HG03571 (cell line): ENCODE results near the gene TDRD9.
"Not testable (repeated sequence)": the region's sequence is repeated elsewhere in the genome, so short reads cannot be mapped to it uniquely, and the experiment has no call there.

ENCODE experiments used
- ATAC-seq: cut with Tn5 transposase; IDR thresholded peaks from one replicate; pipeline ENCODE4 v1.9.1; 2021; ENCODE audit not compliant: unreplicated experiment

TDRD9 gene, protein sequence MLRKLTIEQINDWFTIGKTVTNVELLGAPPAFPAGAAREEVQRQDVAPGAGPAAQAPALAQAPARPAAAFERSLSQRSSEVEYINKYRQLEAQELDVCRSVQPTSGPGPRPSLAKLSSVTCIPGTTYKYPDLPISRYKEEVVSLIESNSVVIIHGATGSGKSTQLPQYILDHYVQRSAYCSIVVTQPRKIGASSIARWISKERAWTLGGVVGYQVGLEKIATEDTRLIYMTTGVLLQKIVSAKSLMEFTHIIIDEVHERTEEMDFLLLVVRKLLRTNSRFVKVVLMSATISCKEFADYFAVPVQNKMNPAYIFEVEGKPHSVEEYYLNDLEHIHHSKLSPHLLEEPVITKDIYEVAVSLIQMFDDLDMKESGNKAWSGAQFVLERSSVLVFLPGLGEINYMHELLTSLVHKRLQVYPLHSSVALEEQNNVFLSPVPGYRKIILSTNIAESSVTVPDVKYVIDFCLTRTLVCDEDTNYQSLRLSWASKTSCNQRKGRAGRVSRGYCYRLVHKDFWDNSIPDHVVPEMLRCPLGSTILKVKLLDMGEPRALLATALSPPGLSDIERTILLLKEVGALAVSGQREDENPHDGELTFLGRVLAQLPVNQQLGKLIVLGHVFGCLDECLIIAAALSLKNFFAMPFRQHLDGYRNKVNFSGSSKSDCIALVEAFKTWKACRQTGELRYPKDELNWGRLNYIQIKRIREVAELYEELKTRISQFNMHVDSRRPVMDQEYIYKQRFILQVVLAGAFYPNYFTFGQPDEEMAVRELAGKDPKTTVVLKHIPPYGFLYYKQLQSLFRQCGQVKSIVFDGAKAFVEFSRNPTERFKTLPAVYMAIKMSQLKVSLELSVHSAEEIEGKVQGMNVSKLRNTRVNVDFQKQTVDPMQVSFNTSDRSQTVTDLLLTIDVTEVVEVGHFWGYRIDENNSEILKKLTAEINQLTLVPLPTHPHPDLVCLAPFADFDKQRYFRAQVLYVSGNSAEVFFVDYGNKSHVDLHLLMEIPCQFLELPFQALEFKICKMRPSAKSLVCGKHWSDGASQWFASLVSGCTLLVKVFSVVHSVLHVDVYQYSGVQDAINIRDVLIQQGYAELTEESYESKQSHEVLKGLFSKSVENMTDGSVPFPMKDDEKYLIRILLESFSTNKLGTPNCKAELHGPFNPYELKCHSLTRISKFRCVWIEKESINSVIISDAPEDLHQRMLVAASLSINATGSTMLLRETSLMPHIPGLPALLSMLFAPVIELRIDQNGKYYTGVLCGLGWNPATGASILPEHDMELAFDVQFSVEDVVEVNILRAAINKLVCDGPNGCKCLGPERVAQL (N-terminal part only)

DNA sequence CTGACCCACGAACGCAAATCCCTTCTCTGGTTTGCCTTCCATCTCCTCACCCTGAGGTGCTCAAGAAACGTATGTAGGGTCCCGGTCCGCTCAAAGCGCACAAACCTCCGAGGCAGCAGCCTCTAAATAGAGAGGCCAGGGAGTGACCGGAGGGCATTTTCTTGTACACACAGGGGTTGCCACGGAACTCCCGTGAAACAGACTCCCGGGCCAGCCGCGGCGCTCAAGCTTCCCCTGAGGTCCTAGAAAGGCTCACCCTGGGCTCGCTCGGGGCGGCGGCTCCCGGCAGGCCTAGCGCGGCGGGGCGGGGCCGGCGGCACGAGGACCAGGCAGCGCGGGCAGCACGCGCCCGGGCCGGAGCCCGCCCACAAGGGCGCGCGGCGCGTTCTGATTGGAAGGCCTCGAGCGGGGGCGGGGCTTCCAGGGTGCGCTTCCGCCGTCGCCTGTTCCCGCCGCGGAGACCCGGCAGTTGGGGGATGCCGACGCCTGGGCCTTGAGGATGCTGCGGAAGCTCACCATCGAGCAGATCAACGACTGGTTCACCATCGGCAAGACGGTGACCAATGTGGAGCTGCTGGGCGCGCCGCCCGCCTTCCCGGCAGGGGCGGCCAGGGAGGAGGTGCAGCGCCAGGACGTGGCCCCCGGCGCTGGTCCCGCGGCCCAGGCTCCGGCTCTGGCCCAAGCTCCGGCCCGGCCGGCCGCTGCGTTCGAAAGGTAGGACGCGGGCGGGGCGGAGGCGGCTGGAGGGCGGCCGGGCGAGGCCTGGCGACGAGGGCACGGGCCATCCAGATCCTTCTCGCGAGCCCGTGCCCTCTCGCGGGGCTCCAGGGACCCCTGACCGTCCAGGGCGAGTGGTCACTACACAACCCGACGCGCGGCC is at the start of gene TDRD9:
Gene TDRD9, plus strand, starts transcription at position 446 of the 880 bp plus-strand sequence. Its CDS starts 54 bp downstream, at position 500.
- ATAC-seq, result no peak

DNA sequence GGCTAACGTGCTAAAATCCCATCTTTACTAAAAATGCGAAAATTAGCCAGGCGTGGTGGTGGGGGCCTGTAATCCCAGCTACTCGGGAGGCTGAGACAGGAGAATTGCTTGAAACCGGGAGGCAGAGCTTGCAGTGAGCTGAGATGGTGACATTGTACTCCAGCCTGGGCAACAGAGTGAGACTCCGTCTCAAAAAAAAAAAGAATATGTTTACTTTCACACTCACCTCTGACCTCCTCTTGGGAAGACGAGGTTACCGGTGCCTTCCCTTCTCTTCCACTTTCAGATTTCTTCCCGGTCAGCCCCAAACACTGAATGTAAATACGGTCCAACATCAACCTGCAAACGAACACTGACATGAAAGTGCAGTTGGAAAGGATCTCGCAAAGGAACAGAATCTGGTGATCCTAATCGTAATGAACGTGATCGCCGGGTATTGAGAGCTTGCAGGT is 49.1 kb upstream of the TDRD9 start:
- no peak for ATAC-seq

DNA sequence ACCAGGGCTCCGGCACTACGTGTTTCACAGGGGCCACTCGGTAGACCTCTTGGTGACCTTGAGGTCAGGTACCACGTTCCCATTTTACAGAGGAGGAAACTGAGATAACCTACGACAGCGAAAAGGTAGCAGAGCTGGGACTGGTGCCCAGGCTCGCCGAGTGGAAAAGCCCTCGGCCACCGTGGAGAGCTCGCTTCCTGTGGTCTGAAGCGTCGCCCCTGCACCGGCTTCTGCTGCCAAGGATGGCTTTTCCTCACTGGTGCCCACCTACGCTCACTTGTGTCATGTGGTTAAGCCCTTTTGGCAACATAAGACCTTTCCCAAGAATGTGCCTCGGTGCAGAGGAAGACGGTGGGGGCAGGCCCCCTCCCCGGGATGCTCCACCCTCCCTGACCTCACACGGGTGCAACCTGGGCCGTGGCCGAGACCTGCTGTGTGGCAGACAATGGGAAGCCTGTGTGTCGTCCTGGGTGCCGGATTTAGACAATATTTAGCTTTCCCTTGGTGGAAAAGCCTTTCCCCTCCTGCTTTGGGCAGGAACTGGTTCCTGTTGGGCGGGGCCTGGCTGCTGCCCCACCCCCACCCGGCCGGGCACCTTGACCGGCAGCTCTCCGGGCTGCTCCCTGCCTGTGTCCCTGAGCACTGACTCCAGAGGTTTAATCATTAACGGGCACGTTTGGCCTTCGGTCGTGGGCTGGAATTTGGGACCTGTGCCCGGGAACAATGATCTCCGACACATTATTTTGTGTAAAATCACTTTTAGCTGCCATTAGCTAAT is 48.5 kb upstream of the TDRD9 start:
- ATAC-seq, result no peak

DNA sequence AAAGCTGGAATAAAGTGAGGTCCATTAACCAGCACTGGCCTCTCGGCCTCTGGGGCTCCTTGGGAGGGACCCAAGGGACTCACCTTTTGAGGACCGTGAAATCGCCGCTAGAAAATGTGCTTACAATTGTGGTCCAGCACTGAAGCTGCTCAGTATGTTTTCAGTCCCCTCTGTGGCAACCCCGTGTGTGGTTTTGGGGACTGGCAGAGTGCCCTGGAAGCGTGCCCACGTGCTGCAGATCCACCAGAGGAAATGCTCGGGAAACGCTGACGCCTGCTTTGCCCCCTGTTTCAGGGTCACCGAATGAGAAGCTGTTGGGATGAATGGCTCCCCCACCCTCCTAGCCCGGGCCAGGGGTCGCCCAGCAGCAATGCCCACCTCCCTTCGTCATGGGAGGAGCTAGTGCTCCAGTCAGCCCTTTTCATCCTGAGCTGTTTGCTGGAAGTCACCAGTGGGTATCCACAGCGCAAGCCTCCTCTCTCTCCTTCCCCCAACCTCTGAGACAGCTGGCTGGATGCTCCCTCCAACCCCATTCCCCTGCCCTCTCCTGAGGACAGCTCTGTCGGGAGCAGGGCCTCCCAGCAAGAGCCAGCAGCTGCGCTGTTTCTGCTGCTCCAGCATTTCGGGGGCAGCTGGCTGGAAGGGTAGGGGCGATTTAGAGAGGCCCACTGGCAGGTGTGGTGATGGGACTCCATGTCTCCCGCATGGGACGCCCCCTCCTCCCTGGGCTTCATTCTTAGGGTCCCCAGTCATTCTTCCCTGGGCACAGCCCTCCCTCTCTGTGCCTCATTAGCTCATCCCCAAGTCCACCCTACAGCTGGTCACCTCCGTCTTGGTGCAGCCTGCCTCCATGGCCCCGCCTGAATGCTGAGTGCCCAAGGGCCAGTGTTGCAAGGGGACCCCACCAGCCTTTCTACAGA is 47.6 kb upstream of the TDRD9 start:
- ATAC-seq, result no peak

DNA sequence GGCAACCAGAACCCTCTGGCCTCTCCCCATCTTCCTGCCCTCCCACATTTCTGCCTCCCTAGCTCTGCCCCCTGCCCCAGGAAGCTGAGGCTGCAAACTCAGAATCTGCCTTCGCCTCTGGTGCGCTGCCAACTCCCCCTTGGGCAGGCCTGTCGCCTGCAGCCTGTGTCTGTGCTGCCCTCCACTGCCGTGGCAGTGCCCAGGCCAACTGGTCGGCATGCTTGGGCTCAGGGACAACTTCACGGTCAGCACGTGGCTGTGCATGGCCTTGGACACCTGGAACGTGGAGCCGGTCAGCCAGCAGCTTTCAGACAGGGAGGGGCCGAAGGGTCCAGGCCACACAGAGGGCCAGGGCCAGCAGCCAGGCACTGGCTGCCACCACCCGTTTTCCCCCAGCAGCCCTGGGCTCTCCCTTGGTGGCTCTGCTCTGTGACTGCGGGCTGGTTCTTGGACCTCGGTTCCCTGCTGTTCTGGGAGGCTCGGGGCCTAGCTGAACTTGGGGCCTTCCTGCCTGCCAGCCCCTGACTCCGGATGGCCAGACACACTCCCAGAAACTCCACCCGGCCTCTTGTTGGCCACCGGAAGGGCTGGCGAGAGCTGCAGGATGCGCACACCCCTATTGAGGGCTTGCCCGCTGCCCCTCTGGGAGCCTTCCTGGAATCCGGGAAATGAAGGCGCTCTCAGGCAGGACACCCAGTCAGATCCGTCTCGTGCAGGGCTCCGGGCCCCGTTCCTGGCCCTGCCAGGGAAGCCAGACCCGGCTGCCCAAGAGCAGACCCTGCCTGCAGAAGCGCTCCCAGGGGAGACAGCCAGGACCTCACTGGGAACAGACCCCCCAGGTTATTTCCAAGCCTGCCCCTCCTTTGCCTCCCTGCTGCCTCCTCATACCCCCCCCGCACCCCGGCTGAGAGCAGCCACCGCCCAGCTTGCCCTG is 46.7 kb upstream of the TDRD9 start:
- ATAC-seq, result no peak

DNA sequence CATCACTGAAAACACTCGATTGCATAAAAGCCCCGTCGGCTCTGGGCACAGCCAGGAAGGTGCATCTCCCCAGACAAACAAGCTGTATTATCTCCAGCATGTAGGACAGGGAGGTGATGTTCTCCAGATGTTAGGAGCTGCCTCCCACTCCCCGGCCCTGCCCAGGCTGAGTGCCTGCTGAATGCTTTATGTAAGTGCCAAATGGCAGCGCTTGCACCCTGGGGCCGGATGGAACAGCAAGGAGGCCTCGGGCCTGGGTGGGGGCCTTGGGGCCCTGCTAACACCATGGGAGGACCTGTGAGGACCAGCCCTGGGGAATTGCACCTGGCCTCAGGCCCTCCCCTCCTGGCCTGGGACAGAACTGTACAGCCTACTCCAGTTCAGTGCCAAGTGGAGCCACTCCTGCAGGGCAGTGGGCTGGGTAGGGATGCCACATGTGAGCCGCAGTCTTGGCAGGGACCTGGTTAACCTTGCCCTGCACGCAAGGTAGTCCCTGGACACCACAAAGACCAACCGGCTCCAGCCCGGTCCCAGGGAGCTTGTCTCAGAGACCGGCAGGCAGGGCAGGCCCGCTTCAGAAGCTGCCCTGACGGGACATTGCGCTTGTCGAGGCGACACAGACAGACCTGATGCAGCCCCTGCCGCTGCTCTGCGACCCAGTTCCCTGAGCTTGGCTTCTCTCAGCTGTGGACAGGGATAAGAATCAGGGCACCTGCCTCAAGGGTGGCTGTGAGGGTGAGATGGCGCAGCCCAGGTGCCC is 45.6 kb upstream of the TDRD9 start:
- ATAC-seq, result no peak

DNA sequence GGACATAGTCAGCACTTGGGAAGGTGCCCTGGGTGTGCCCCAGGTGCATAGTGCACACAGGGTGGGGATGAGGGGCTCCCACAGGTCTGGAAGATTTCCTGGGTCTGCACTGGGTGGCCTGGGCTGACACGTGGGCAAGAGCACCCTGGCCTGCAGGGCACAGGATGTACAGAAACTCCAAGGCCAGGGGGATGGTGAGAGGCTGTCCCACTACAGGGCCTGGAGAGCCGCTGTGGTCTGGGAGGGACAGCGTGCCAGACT is 45.1 kb upstream of the TDRD9 start:
- no peak for ATAC-seq

DNA sequence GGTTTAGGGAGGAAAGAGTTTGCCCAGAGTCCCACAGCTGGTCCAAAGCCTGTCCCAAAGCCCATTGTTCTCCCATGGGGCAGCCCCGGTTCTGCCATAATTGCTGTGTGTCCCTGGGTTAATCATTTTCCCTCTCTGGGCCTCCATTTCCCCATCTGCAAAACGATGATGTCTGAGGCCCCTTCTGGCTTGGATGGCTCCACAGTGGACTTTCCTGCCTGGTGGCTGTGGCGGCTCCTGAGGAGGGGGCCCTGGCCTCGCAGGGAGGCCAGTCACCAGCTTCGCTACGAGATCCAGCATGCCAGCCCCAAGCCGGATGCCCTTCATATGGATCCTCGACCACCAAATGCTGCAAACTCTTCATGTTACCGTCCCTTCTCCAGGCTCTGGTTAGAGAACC is 43.4 kb upstream of the TDRD9 start:
- no peak for ATAC-seq

DNA sequence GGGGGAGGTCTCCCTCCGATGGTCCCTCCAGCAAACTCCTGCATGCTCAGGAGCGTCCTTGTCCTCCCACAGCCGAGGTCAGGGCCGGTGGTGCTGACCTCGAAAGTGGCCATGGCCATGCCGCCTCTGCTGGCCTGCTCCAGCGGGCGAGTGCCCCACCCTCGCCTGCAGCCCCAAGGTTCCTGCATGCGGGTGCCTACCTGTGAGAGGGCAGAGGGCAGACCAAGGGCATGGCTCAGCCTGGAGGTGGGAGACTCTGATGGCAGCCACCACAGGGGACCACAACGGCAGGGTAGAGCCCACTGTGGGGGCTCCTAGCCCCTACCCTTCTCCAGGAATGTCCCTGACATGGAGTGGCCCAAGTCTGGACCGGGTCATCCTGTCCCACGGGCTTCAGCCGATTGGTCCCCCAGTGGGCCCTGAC is 42.7 kb upstream of the TDRD9 start:
- no peak for ATAC-seq

DNA sequence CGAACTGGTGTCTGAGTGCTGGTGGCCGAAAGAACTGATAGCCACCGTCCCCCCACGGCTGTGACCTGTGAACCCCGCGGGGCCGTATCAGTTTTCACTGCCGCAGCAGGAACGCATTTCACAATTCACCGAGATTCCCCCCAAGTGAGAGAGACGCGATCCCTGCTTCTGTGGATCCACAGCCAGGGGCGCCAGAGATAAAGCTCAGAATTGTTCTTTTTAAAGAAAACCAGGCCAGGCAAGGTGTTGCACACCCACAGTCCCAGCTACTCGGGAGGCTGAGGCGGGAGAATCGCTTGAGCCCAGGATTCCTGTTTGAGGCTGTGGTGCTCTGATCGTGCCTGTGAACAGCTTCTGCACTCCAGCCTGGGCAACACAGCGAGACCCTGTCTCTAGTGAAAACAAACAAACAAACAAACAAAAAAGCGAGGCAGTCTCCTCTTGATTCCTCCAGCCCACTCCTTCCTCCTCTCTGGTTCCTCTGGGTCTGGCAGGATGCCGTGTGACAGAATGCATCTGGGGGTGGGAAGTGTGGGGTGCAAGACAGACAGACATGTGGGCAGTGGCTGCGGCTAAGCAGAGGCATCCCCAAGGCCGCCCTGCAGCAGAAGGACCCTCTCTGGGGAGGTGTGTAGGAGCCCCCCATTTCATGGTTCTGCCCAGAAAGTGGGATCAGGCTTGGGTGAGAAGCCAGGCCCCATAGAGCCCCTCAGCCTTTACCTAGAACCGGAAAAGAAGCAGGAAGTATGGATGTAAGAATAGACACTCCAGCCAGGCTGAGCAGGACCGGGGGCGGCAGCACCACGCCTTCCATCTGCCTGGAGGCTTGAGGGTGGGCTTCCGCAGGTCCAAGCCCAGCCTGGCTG is 41.7 kb upstream of the TDRD9 start:
- ATAC-seq, result no peak

DNA sequence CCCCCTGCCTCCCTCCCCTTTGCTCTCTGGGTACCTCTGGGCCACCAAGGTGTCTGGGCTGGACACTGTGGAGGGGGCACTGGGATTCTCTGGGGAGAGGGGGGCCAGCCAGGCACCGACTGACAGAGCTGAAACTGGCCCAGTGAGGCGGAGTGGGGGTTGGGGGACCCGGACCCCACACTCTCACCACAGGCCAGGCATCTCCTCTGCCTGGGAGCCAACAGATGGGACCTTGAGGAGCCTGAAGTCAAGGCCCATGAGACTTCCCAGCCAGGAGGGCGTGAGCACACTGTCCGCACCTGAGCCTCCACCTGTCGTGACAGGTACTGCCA is 41.1 kb upstream of the TDRD9 start:
- no peak for ATAC-seq

DNA sequence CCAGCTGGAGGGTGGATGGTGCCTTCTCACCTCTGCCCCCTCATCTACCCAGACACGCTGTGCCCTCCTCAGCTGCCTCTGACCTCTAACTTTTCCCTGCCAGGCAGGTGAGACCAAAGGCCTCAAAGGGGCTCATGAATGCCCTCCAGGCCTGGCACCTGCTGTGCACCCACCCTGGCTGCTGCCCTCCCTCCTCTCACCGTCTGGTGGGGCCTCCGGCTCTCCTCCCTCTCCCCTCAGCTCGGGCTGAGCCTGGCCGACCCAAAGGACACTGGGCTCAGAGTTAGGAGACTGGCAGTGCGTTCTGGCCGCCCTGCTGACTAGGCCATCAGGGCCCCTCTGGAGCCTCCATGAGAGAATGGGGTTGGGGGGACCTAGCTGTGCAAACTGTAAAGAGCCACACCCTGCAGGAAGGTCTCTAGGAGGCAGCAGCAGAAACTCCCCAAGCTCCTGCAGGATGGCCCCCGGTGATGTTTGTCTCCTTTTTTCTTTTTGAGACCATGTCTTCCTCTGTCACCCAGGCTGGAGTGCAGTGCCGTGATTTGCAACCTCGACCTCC is 40.6 kb upstream of the TDRD9 start:
- ATAC-seq, result no peak

DNA sequence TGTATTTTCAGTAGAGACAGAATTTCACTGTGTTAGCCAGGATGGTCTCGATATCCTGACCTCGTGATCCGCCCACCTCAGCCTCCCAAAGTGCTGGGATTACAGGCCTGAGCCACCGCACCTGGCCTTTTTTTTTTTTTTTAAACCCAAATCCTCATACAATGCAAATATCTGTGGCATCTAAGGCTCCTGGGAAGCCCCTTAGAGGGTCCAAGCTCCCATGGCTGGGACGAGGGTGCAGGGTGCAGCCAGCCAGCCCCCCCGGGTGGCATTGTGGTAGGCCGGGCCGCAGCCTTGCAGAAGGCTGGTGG is 39.3 kb upstream of the TDRD9 start:
- not testable (repeated sequence) for ATAC-seq

DNA sequence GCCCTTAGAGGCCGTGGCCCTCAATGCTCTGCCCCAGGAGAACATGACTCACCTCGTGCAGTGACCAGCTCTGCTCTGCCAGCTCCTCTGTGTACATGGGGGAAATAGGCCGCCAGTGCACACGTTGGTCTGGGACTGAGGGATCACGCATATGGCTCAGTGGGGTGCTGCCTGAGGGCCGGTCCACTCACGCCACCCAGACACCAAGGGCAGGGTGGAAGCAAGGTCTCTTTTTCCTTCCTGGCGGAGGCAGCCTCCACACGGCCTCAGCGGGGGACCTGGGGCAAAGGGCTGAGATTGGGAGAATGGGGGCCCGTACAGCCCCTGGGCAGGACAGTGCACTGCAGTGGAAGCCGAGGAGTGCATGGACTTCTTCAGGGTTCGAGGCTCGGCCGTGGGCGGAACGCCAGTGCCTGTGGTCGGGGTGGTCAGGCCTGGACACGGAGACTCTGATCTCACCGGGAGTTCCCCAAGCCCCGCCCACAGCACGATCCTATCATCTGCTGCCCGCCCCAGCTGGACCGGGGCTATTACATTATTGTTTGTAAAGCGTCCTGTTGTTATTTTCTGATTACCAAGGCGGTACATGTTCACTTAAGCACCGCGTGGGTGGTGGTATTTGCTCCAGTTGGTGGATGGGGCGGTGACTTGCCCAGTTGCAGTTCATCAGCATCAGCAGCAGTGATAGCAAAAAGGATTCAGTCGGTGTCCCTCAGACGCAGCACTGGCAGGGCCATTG is 38.8 kb upstream of the TDRD9 start:
- no peak for ATAC-seq

DNA sequence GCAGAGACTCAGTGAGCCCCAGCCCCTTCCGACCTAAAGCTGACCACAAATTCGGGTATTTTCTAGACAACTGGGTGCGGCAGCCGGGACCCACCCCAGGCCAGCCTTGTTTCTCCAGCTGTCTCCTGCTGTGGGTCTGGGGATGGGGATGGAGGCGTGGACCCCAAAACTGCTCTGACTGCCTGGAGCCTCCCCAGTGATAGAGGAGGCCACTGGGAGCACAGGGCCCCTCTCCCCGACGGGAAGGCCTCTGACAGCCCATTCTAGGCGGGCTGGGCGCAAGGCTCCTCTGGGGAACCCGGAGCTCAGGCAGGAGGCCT is 38.2 kb upstream of the TDRD9 start:
- ATAC-seq, result no peak
